Measurements from ENCODE around the gene ATP2B1.
A peak's percentile ranks its signal among the peaks of the same experiment; 100 is the strongest.
"Not testable (repeated sequence)": the region's sequence is repeated elsewhere in the genome, so short reads cannot be mapped to it uniquely, and the experiment has no call there.

Gene ATP2B1

GRCh38 chr12:89701606-89702206, 6.9 kb downstream of the ATP2B1 start:
- Histone ChIP-seq H3K9ac (ENCODE audit: low read length) (no peak overlapping the region), H3K4me1 (ENCODE audit: control insufficient read depth, insufficient read depth, low read length) (peaks cover 20% of the 10 kb centered on the region), H3K9me3 (ENCODE audit: control insufficient read depth, low read length) (no peaks in the 10 kb centered on the region), H3K36me3 (ENCODE audit: control insufficient read depth, insufficient read depth, low read length, severe bottlenecking) (no peaks in the 10 kb centered on the region), H3K4me3 (ENCODE audit: low read length) (no peak overlapping the region), H3K27me3 (replicated peaks; ENCODE audit: control insufficient read depth, insufficient read depth, low read length) (no peaks in the 10 kb centered on the region)
- DNase-seq (ENCODE audit: low read depth): no peak

GRCh38 chr12:89700191-89700810, 8.3 kb downstream of the ATP2B1 start:
- Histone ChIP-seq H3K27me3 (replicated peaks; ENCODE audit: control insufficient read depth, insufficient read depth, low read length) (no peaks in the 10 kb centered on the region), H3K4me3 (ENCODE audit: low read length) (no peak overlapping the region), H3K36me3 (ENCODE audit: control insufficient read depth, insufficient read depth, low read length, severe bottlenecking) (no peaks in the 10 kb centered on the region), H3K9me3 (ENCODE audit: control insufficient read depth, low read length) (no peaks in the 10 kb centered on the region), H3K4me1 (ENCODE audit: control insufficient read depth, insufficient read depth, low read length) (peaks cover 12% of the 10 kb centered on the region), H3K9ac (ENCODE audit: low read length) (no peak overlapping the region)
- DNase-seq (ENCODE audit: low read depth): no peak

GRCh38 chr12:89698607-89699006, 10.0 kb downstream of the ATP2B1 start:
- Histone ChIP-seq H3K36me3 (ENCODE audit: control insufficient read depth, insufficient read depth, low read length, severe bottlenecking) (no peaks in the 10 kb centered on the region), H3K9ac (ENCODE audit: low read length) (no peak overlapping the region), H3K9me3 (ENCODE audit: control insufficient read depth, low read length) (no peaks in the 10 kb centered on the region), H3K4me1 (ENCODE audit: control insufficient read depth, insufficient read depth, low read length) (peaks cover 13% of the 10 kb centered on the region), H3K4me3 (ENCODE audit: low read length) (no peak overlapping the region), H3K27me3 (replicated peaks; ENCODE audit: control insufficient read depth, insufficient read depth, low read length) (no peaks in the 10 kb centered on the region)
- DNase-seq (ENCODE audit: low read depth): no peak

- not testable (repeated sequence) for H3K9me3 ChIP-seq (ENCODE audit: control insufficient read depth, low read length); H3K4me3 ChIP-seq (ENCODE audit: low read length); H3K36me3 ChIP-seq (ENCODE audit: control insufficient read depth, insufficient read depth, low read length, severe bottlenecking); H3K27me3 ChIP-seq (replicated peaks; ENCODE audit: control insufficient read depth, insufficient read depth, low read length); DNase-seq (ENCODE audit: low read depth); H3K9ac ChIP-seq (ENCODE audit: low read length)
- H3K4me1 ChIP-seq (ENCODE audit: control insufficient read depth, insufficient read depth, low read length): peaks cover 12% of the 10 kb centered on the region
Measured at GRCh38 chr12:89697728-89698127, 10.9 kb downstream of the ATP2B1 start.

- H3K4me3 ChIP-seq (ENCODE audit: low read length): no peak overlapping the region
- no peak overlapping the region for H3K9ac ChIP-seq (ENCODE audit: low read length)
- H3K4me1 ChIP-seq (ENCODE audit: control insufficient read depth, insufficient read depth, low read length): peaks cover 12% of the 10 kb centered on the region
- H3K9me3 ChIP-seq (ENCODE audit: control insufficient read depth, low read length): no peaks in the 10 kb centered on the region
- H3K27me3 ChIP-seq (replicated peaks; ENCODE audit: control insufficient read depth, insufficient read depth, low read length): no peaks in the 10 kb centered on the region
- DNase-seq (ENCODE audit: low read depth): no peak
- H3K36me3 ChIP-seq (ENCODE audit: control insufficient read depth, insufficient read depth, low read length, severe bottlenecking): no peaks in the 10 kb centered on the region
Measured at GRCh38 chr12:89697296-89697695, 11.3 kb downstream of the ATP2B1 start.

GRCh38 chr12:89695830-89696229, 12.8 kb downstream of the ATP2B1 start:
- peaks cover 17% of the 10 kb centered on the region for H3K4me1 ChIP-seq (ENCODE audit: control insufficient read depth, insufficient read depth, low read length)
- H3K4me3 ChIP-seq (ENCODE audit: low read length): no peak overlapping the region
- H3K9ac ChIP-seq (ENCODE audit: low read length): no peak overlapping the region
- no peaks in the 10 kb centered on the region for H3K36me3 ChIP-seq (ENCODE audit: control insufficient read depth, insufficient read depth, low read length, severe bottlenecking)
- no peak for DNase-seq (ENCODE audit: low read depth)
- H3K27me3 ChIP-seq (replicated peaks; ENCODE audit: control insufficient read depth, insufficient read depth, low read length): no peaks in the 10 kb centered on the region
- no peaks in the 10 kb centered on the region for H3K9me3 ChIP-seq (ENCODE audit: control insufficient read depth, low read length)

GRCh38 chr12:89695100-89695499, 13.5 kb downstream of the ATP2B1 start:
- H3K27me3 ChIP-seq (replicated peaks; ENCODE audit: control insufficient read depth, insufficient read depth, low read length): no peaks in the 10 kb centered on the region
- DNase-seq (ENCODE audit: low read depth): peak; percentile 29

GRCh38 chr12:89694542-89694941, 14.1 kb downstream of the ATP2B1 start:
- Histone ChIP-seq H3K4me3 (ENCODE audit: low read length) (no peak overlapping the region), H3K36me3 (ENCODE audit: control insufficient read depth, insufficient read depth, low read length, severe bottlenecking) (no peaks in the 10 kb centered on the region), H3K4me1 (ENCODE audit: control insufficient read depth, insufficient read depth, low read length) (peaks cover 23% of the 10 kb centered on the region), H3K27me3 (replicated peaks; ENCODE audit: control insufficient read depth, insufficient read depth, low read length) (no peaks in the 10 kb centered on the region), H3K9me3 (ENCODE audit: control insufficient read depth, low read length) (no peaks in the 10 kb centered on the region), H3K9ac (ENCODE audit: low read length) (no peak overlapping the region)
- DNase-seq (ENCODE audit: low read depth): no peak

More at GRCh38 chr12:89695100-89695499, 13.5 kb downstream of the ATP2B1 start:
- Histone ChIP-seq H3K4me3 (ENCODE audit: low read length) (no peak overlapping the region), H3K9ac (ENCODE audit: low read length) (no peak overlapping the region), H3K9me3 (ENCODE audit: control insufficient read depth, low read length) (no peaks in the 10 kb centered on the region), H3K36me3 (ENCODE audit: control insufficient read depth, insufficient read depth, low read length, severe bottlenecking) (no peaks in the 10 kb centered on the region), H3K4me1 (ENCODE audit: control insufficient read depth, insufficient read depth, low read length) (peaks cover 23% of the 10 kb centered on the region)

GRCh38 chr12:89693639-89694202, 14.9 kb downstream of the ATP2B1 start:
- DNase-seq (ENCODE audit: low read depth): peak; percentile 34
- H3K9me3 ChIP-seq (ENCODE audit: control insufficient read depth, low read length): no peaks in the 10 kb centered on the region
- no peak overlapping the region for H3K9ac ChIP-seq (ENCODE audit: low read length)
- H3K27me3 ChIP-seq (replicated peaks; ENCODE audit: control insufficient read depth, insufficient read depth, low read length): no peaks in the 10 kb centered on the region
- H3K36me3 ChIP-seq (ENCODE audit: control insufficient read depth, insufficient read depth, low read length, severe bottlenecking): no peaks in the 10 kb centered on the region
- H3K4me1 ChIP-seq (ENCODE audit: control insufficient read depth, insufficient read depth, low read length): peaks cover 23% of the 10 kb centered on the region
- no peak overlapping the region for H3K4me3 ChIP-seq (ENCODE audit: low read length)

GRCh38 chr12:89692439-89692838, 16.2 kb downstream of the ATP2B1 start:
- no peak overlapping the region for H3K4me3 ChIP-seq (ENCODE audit: low read length)
- DNase-seq (ENCODE audit: low read depth): no peak
- H3K9ac ChIP-seq (ENCODE audit: low read length): no peak overlapping the region
- H3K9me3 ChIP-seq (ENCODE audit: control insufficient read depth, low read length): no peaks in the 10 kb centered on the region
- peaks cover 23% of the 10 kb centered on the region for H3K4me1 ChIP-seq (ENCODE audit: control insufficient read depth, insufficient read depth, low read length)
- H3K27me3 ChIP-seq (replicated peaks; ENCODE audit: control insufficient read depth, insufficient read depth, low read length): no peaks in the 10 kb centered on the region
- no peaks in the 10 kb centered on the region for H3K36me3 ChIP-seq (ENCODE audit: control insufficient read depth, insufficient read depth, low read length, severe bottlenecking)

- no peaks in the 10 kb centered on the region for H3K27me3 ChIP-seq (replicated peaks; ENCODE audit: control insufficient read depth, insufficient read depth, low read length)
- no peak overlapping the region for H3K4me3 ChIP-seq (ENCODE audit: low read length)
- no peaks in the 10 kb centered on the region for H3K9me3 ChIP-seq (ENCODE audit: control insufficient read depth, low read length)
- H3K4me1 ChIP-seq (ENCODE audit: control insufficient read depth, insufficient read depth, low read length): peaks cover 22% of the 10 kb centered on the region
- H3K9ac ChIP-seq (ENCODE audit: low read length): no peak overlapping the region
- no peak for DNase-seq (ENCODE audit: low read depth)
- H3K36me3 ChIP-seq (ENCODE audit: control insufficient read depth, insufficient read depth, low read length, severe bottlenecking): no peaks in the 10 kb centered on the region
Measured at GRCh38 chr12:89691659-89692058, 17.0 kb downstream of the ATP2B1 start.

Data from adipocyte (in vitro differentiated cells).